NCI-H460 (cell line): ENCODE data around the gene BMPR1A. TPM values are rescaled to one million over a fixed set of nuclear protein-coding genes. Genes with fewer than 3 reads are reported as not detected.

Source experiments
- DNase-seq: peaks from one replicate; pipeline ENCODE4 v3.0.0-alpha.2; 2016; ENCODE audit warnings: low read depth; ENCODE audit errors: extremely low read depth
- total RNA-seq: library from RNA; depleted of rRNA; stranded (reverse); fragments of >200 nt; shearing (Covaris generic); gene quantifications from 2 replicates; pipeline ENCODE4 v1.2.3, GENCODE V29; 2014

Gene BMPR1A
- total RNA-seq, 1 experiment from 2014 or later, result 31.6 TPM

DNA sequence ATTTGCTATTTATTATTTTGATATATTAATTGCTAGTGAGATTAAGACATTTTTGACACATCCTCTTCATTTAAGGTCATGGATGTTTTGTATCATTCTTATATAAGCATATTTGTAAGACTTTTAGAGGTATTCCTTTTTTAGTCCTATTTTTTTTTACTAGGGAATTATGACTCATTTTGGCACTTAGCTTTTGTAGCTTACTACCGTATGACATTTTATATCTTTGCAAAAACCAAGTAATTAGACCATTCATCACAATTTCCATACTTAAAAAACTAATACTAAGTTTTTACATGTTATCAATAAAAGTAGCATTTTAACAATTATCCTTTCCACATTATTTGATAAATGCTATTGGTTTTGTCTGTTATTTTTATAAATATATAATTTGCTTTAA lies 41.6 kb downstream of the BMPR1A start:
- no peak for DNase-seq

DNA sequence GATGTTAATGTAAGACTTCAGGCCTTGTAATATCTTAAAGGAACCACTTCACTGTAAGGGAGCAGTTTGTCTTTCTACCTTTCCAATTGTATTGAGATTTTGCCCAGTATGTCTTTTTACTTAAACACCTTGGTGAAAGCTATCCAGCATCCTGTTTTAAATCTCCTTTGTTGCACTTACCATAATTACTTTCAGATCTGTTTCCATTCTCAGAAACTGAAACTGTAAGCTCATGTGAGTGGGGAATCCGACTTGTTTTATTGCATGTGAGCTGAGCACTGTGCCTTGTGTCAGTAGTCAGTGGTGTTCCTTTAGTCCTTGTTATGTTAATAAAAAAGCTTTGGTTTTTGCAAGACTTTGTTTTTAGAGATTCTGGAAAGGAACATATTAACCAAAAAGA lies 42.2 kb downstream of the BMPR1A start:
- no peak for DNase-seq

DNA sequence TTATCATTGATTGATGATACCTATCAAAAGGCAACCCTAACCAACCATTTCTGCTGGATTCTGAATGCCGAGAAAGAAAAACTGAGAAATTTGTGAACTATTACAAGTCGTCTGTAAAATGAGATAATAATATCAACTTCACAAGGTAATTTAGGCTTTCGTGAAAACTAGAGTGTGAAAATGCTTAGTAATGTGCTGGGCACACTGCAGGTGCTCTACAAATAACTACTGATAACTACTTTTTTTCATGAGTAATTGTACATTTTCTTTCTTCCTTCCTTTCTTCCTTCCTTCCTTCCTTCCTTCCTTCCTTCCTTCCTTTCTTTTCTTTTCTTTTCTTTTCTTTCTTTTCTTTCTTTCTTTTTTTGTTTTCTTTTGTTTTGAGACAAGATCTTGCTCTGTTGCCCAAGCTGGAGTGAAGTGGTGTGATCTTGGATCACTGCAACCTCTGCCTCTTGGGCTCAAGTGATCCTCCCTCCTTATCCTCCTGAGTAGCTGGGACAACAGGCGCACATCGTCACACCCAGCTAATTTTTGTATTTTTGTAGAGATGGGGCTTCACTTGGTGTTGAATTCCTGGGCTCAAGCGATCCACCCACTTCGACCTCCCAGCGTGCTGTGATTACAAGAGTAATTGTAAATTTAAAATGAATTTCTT lies 42.9 kb downstream of the BMPR1A start:
- no peak for DNase-seq

DNA sequence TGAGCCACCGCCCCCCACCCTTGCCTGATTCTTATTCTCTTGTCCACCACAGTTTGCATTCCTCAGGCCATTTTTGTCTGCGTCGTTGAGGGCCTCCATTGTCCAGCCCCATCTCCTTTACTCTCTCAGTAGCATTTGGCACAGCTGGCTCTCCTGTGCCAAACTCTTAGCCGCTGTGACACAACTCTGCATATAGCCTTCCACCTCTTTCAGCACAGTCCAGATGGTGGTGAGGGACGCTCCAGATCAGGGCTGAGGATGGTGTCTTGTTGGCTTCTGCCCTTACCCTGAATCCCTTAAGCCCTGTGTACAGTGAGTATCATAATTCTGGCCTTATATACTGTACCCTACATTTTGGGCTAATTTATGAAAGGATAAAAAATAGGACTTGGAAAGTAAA lies 45.6 kb downstream of the BMPR1A start:
- DNase-seq, result no peak

DNA sequence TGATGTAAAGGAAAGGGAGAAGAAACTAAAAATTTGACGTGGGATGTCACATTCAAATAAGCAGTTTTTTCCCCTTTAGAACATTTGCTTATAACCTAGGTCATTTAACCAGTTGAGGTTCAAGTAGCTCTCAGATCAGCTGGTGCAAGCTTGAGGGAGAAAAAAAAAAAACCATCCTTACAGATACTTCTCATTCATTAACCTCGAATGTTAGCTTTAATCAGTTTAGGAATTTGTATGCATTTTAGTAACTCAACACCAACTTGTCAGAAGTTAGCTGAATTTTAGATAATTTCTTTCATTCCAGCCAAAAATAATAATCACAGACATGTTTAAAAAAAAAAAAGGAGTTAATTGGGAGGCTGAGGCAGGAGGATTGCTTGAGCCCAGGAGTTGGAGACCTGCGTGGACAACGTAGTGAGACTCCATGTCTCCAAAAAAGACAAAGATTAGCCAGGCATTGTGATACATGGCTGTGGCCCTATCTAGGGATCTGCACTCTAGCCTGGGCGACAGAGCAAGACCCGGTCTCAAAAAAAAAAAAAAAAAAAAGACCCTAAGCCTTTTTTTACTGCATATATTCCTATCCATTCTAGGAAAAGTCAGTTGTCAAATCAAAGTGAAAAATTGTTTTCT lies 46.2 kb downstream of the BMPR1A start:
- no peak for DNase-seq

DNA sequence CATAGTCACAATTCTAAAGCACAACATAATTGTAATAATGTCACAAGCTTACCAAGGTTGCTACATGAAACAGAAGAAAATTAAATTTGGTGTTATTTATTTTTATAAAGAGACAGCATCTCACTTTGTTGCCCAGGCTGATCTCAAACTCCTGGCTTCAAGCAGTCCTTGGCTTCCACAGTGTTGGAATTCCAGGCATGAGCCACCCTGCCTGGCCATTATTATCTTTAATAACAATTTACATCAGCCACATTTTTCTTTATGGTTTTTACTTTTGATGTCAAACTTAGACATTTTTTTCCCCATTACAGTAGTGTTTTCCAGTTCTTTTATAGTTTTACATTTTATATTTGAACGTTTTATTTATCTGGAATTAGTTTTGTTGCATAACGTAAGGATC lies 46.7 kb downstream of the BMPR1A start:
- DNase-seq, result no peak

DNA sequence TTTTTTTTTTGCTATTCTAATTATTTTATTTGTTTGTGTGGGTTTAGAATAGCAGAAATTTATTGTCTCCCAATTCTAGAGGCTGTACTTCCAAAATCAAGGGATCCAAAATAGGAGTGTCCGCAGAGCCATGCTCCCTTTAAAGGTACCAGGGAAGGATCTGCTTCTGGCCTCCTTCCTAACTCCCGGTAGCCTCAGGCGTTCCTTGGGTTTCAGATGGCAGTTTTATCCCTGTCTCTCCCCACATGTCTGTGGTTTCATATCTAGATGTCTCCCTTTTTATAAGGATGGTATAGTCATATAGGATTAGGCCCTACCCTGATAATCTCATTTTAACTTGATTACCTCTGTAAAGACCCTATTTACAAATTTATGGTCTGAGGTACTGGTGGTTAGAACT lies 48.4 kb downstream of the BMPR1A start:
- DNase-seq, result no peak

DNA sequence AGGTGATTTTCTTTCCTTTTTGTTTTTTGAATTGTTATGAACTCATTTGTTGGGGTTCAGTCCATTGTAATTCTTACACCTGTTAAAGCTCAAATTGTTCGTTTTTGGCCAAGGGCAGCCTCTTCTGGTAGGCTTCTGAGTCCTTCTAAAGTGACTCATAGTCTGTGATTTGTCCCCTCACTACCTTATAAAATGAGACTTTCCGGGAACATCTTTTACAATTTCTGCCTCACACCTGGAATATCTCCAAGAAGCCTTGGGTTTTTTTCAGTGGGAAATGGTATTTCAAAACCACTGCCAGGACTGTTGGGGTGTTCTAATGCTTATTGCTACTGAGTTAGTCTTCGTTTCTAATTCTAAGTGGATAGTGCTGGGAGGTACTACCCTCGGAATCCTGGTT lies 56.7 kb downstream of the BMPR1A start:
- DNase-seq, result no peak

DNA sequence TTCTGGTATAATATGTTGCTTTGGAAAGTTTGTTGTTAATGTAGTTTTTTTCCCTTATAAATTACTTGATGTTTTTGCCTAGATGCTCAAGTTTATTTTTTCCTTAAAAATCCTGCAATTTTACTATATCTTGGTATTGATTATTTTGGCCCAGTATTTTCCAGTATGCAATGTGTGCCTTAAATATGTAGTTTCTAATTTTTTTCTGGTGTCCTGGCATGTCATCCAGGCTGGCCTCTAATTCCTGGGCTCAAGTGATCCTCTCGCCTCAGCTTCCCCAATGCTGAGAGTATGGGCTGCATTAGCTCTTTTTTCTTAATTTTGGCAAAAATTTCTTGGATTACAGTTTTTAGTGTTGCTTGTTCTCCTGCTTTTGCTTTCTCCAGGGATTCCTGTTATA lies 57.6 kb downstream of the BMPR1A start:
- no peak for DNase-seq

DNA sequence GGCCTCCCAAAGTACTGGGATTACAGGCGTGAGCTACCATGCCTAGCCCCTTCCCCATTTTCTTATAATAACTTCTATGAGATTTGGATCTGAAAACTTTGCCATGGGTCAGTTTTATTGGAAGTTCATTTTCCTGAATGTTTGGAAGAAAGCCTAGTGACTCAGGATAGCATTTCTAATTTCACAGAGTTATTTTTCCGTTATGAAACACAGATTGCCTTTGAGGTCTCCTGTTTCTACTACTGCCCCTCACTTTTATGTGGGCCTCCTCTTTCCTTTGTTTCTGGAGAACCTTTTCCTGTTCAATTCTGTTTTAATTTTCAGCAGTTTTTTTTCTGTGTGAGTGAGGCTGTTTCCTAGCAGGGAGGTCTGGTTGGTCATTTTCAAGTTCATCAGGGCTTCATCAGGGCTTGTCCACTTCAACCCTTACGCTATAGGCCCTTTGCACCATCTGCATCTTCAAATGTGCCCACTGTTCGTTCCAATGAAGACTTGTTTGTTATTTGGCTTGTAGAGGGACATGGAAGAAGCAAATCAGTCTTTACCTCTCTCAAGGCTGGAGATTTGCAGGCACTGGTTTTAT lies 58.7 kb downstream of the BMPR1A start:
- no peak for DNase-seq

DNA sequence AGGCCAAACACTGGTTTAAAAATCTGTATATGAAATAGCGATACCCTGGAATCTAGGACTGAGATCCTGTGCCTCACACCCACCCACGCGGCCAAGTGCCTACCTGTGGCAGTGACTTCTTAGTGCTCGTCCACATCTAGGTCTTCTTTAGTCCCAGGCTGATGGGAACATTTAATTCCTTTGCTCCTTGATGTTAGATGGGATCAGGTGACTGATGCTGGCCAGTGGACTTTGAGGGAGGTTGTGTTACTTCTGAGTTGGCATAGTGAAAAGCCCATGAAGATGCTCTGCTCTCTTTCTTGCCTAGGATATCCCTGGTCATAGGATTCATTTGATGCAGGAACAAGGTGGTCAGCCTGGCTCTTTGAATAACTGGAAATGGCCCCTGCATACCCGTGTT lies 59.2 kb downstream of the BMPR1A start:
- no peak for DNase-seq

DNA sequence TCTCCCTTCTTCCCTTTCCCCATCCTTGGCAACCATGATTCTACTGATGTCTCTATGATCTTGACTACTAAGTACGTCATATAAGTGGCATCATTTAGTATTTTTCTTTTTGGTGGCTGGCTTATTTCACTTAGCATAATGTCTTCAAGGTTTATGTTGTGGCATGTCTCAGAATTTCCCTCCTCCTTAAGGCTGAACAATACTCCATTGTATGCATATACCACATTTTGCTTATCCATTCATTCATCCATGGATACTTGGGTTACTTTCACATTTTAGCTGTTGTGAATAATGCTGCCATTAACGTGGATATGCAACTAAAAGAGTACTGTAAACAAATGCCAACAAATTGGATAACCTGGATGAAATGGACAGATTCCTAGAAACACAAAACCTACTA lies 60.8 kb downstream of the BMPR1A start:
- DNase-seq, result no peak

DNA sequence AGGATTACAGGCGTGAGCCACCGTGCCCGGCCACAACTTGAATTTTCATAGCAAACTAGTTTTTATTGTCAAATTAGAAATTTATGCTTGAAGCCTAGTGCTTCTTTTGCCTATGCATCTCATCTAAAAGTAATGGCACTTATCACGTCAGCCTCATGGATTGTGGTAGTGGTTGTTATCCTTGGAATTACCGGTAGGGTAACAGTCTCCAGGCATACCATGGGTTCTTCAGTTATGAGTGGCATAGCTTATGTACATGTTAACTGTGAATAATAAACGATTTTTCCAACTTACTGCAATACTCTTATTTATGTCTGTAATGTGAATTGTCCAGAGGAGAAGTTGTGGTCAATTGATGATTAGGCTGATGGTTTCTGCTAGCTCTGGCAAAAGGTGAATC lies 63.1 kb downstream of the BMPR1A start:
- no peak for DNase-seq

DNA sequence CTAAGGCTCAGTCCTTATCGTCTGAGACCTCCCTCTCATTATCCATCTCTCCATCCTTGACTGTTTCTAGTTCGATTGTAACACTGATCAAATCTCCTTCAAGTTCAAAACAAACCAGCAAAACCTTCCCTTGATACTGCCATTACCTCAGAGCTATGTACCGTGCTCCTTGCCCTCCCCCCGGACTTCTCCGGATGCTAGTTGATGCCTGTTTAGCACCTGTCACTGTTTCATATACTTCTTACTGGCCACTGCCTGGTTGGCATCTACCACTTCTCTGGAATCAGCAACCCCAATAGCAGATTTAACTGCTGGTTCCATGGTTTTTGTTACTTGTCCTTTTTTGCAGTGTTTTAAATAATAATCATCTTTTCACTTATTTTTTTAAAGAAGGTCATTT lies 64.1 kb downstream of the BMPR1A start:
- no peak for DNase-seq

DNA sequence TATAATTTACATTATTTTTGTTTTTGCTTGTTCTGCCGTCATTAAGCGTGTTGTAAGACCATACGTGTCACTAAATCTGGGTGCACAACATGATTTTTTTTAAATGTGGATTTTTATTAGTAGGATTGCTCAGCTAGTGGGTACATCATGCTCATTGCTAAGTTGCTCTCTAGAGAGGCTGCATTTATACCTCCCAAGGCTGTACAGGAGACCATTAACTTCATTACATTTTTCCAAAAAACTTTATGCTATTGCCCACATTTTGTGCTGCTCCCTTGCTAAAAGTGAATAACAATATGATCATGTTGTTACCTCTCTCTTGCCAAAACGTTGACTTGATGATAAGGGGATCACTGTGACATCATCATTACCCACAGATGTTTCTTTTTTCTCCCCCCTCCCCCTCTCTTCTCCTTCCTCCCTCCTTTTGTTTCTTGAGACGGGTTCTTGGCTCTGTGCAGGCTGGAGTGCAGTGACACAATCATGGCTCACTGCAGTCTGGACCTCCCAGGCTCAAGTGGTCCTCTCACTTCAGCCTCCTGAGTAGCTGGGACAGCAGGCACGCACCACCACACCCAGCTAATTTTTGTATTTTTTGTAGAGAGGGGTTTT lies 65.1 kb downstream of the BMPR1A start:
- no peak for DNase-seq

DNA sequence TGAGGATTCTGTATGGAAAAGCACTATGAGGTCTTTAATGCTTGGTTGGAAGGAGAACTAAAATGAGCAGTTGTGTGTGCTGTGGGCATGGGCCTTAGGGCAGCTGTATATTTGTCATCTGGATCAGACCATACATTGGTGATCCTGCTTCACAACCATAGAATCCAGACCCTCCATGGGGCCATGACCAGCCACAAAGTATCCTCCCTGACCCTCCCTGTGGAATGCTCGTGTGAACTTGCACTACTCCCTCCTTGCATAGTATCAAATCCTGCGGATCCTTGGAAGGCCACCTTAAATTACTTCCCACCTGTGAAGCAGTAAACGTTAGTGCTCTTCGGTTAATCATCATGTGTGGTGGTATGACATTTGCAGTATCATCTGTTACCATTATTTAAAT lies 67.1 kb downstream of the BMPR1A start:
- DNase-seq, result no peak

DNA sequence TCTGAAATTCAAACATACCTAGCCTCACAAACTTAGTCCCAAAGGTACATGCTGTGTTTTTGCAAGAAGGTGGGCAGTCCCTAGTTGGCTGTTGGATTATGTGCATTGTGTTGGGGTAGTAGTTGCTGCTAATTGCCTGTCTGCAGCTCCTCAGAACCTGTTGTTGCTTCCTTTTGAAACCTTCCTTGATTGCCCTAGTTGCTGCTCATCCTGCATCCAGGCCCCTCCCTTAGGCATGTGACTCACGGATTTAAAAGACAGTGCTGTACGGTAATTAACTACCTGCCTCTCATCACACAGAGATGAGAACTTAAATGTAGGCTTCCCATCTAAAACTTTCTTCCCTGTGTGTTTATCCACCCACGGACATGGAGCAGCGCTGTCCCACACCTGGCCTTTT lies 67.7 kb downstream of the BMPR1A start:
- DNase-seq, result no peak

DNA sequence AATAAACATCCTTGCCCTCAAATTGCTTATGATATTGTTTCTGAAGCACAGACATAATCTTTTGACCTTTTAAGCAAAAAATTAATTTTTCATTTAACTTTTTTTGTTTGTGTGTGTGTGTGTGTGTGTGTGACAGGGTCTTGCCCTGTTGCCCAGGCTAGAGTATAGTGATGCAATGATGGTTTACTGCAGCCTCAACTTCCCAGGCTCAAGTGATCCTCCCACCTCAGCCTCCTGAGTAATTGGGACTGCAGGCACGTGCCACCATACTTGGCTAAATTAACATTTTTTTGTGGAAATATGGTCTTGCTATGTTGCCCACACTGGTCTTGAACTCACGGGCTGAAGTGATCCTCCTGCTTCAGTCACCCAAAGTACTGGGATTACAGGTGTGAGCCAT lies 68.9 kb downstream of the BMPR1A start:
- no peak for DNase-seq

DNA sequence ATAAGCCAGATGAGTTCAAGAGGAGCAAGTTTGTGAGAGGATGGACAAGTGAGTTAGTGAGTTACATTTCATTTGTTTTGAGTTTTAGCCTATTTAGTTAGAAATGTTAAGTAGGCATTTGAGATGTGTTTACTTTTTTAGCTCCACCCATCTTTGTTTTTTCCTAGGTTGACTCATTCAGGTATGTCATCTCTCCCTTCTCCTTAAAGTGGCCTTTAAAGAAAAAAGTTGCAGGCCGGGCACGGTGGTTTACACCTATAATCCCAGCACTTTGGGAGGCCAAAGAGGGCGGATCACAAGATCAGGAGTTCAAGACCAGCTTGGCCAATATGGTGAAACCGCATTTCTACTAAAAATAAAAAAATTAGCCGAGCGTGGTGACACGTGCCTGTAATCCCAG lies 71.2 kb downstream of the BMPR1A start:
- no peak for DNase-seq

DNA sequence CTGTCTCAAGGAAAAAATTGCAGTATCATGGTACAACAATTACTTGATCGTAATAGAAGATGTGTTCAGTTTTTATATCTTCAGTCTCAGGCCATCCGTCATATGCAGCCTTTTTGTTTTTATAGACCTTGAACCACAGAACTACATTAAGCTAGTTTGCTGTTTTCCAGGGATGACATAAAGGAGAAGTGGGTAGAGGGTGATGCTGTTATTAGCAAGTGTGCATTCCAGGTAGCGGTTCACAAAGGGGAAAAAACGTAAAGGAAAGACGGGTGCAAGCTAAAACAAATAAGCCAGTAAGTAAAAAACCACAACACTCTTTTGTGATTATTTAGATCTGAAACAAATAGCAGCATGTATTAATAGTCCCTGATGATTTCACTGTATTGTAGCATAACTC lies 71.7 kb downstream of the BMPR1A start:
- no peak for DNase-seq

DNA sequence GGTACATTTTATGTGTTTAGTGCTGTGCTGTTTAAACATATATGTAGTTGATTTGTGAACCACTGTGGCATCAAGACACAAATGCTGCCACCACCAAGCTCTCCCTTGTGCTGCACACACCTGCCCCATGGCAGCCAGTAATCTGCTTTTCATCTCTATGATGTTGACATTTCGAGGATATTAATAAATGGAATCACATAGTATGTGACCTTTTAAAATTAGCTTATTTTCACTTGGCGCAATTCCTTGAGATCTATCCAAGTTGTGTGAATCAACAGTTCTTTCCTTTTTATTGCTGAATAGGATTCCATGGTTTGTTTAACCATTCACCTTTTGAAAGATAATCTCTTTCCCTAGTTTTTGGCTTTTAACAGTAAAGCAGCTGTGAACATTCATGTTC lies 73.1 kb downstream of the BMPR1A start:
- DNase-seq, result no peak

DNA sequence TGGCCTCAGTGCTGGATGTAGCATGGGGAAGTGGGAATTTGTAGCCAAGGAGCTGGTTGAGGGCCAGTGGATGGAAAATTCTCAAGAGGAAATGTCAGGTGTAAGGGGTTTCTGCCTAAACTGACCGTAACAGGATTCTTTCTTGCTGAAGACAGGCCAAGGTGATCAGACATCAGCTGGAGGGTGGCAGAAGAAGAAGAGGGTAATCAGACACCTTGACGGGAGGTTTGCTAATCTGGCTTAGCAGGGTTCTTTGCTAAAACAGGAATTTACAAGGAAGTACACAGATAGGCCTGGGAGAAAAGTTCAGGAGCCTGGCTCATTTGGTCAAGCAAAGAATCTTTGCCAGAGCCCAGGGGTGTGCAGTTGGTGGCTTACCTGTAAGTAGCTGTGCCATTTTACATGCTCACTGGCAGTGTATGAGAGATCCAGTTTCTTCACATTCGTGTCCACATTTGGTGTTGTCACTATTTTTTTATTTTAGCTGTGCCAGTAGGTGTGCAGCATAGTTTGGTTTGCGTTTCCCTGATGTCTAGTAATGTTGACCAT lies 73.7 kb downstream of the BMPR1A start:
- no peak for DNase-seq
